OCI-LY7 (cell line): ENCODE measurements around the gene ADCY5. TPM values are rescaled to one million over a fixed set of nuclear protein-coding genes. Genes with fewer than 3 reads are reported as not detected.

Experiments
- BruUV-seq: library from RNA; stranded (reverse); fragments of 400-500 nt; replicated peaks from 2 replicates; lab custom pipeline; 2021; lab: Mats Ljungman, UMichigan
- CTCF ChIA-PET: fragments of 300-600 bp; sonication (Branson Sonifier 250); formaldehyde crosslinking; loops from one replicate; lab custom pipeline; 2022; ENCODE audit warnings: antibody characterized with exemption; ENCODE audit not compliant: unreplicated experiment; lab: Charles Lee
- POLR2A ChIA-PET: fragments of 300-600 bp; sonication (Branson Sonifier 250); formaldehyde crosslinking; loops from one replicate; lab custom pipeline; 2022; ENCODE audit warnings: antibody characterized with exemption; lab: Charles Lee
- DNase-seq: peaks from one replicate; pipeline ENCODE4 v3.0.0-alpha.2; 2015; ENCODE audit warnings: low spot score
- H2AFZ ChIP-seq: fragments of 200-600 bp; sonication (generic), shearing (Covaris generic); 2 replicates; pipeline ENCODE4 v1.6.1; 2014; ENCODE audit warnings: mild to moderate bottlenecking, antibody characterized with exemption, low read length, moderate library complexity
- H3K27ac ChIP-seq: fragments of 200-600 bp; sonication (generic); 2 replicates; pipeline ENCODE4 v1.5.1; 2014; ENCODE audit warnings: mixed run types, low read depth, mild to moderate bottlenecking, moderate library complexity, low read length, inconsistent platforms; ENCODE audit not compliant: poor library complexity, severe bottlenecking
- H3K36me3 ChIP-seq: fragments of 200-600 bp; sonication (generic); 2 replicates; pipeline ENCODE4 v1.6.1; 2014; ENCODE audit warnings: mild to moderate bottlenecking, antibody characterized with exemption, low read length, moderate library complexity, mixed read lengths; ENCODE audit not compliant: insufficient read depth
- H3K4me1 ChIP-seq: fragments of 200-600 bp; sonication (generic); 2 replicates; pipeline ENCODE4 v1.5.1; 2014; ENCODE audit warnings: mild to moderate bottlenecking, low read length; ENCODE audit not compliant: insufficient read depth, poor library complexity, severe bottlenecking
- H3K4me2 ChIP-seq: fragments of 200-600 bp; sonication (generic); 2 replicates; pipeline ENCODE4 v1.6.1; 2014; ENCODE audit warnings: mild to moderate bottlenecking, low read length
- H3K4me3 ChIP-seq: fragments of 200-600 bp; sonication (generic); 2 replicates; pipeline ENCODE4 v1.5.1; 2014; ENCODE audit warnings: mild to moderate bottlenecking, low read depth, low read length; ENCODE audit not compliant: poor library complexity, severe bottlenecking
- H3K79me2 ChIP-seq: fragments of 200-600 bp; sonication (generic); 2 replicates; pipeline ENCODE4 v1.6.1; 2016; ENCODE audit warnings: low read depth, mild to moderate bottlenecking, low read length, moderate library complexity, mixed read lengths; ENCODE audit not compliant: insufficient read depth
- H3K9me2 ChIP-seq: fragments of 200-600 bp; sonication (generic); 2 replicates; pipeline ENCODE4 v1.6.1; 2016; ENCODE audit warnings: mild to moderate bottlenecking, low read length, mixed read lengths; ENCODE audit not compliant: insufficient read depth
- H3K9me3 ChIP-seq: fragments of 200-600 bp; sonication (generic); 2 replicates; pipeline ENCODE4 v1.6.1; 2014; ENCODE audit warnings: mild to moderate bottlenecking, mixed run types, low read length, mixed read lengths
- H4K20me1 ChIP-seq: fragments of 200-600 bp; sonication (generic); 2 replicates; pipeline ENCODE4 v1.6.1; 2014; ENCODE audit warnings: mild to moderate bottlenecking, antibody characterized with exemption, low read length, moderate library complexity, mixed read lengths; ENCODE audit not compliant: insufficient read depth
- CTCF ChIP-seq: fragments of 200-600 bp; sonication (generic); conservative IDR thresholded peaks from 2 replicates; pipeline ENCODE4 v1.5.1; 2014; ENCODE audit warnings: mild to moderate bottlenecking, antibody characterized with exemption, low read length, moderate library complexity, mixed read lengths
- EZH2phosphoT487 ChIP-seq: fragments of 200-600 bp; sonication (generic); IDR thresholded peaks from 2 replicates; pipeline ENCODE4 v1.6.1; 2018; ENCODE audit warnings: low read depth, borderline replicate concordance, mild to moderate bottlenecking, mixed run types, antibody characterized with exemption, low read length, moderate library complexity, mixed read lengths
- intact Hi-C: fragments of 100-400 bp; cut with micrococcal nuclease; formaldehyde crosslinking; loops from one replicate; pipeline ENCODE4 v1.10.0; 2022; ENCODE audit not compliant: unreplicated experiment
- total RNA-seq, 2 experiments: library from RNA; depleted of rRNA in 1 of 2; stranded (reverse); fragments of >200 nt in 1 of 2; shearing (Covaris generic) in 1 of 2; gene quantifications; 2 replicates each; pipeline ENCODE4 v1.2.3, GENCODE V29; 2014 to 2022

ADCY5 gene
- total RNA-seq, 2 experiments from 2014 or later, result 0.03 to 0.63 TPM

DNA sequence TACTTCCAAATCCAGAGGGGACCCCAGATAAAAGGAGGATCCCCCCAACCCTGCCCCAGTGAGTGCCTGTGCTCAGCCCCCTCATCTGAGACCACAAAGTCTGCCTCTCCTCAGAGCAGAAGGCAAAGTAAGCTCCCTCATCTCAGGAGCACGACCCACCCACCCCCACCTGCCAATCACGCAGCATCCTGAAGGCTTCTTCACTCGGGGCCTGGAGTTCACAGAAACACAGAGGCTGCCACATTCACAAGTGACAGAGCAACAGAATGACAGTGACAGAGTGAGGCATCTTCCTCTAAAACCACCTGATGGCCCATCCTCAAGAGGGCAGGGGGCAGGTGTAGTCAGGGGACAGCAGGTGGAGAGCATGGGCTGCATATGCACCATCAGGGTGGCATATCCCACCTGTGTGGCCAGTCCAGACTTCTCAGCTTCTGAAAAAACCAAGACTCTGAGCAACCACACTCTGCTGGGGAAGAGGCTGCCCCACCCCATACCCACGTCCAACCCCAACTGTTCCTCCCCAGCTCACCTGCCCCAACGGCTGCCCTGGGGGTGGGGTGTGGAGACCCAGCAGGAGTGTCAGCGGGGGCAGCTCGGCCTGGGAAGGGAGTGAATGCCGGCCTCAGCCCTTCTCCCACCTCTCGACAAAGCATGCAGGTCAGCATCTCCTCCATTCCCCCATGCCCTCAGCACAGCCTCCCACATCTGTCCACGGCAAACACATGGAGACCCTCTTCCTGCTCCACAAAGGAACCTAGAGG lies 19.3 kb downstream of the ADCY5 start:
- TF ChIP-seq EZH2phosphoT487, result no peak
- no peak for TF ChIP-seq CTCF
- Histone ChIP-seq H3K27ac (no peak overlapping the region), H3K4me2 (no peak overlapping the region), H3K36me3 (no peaks in the 10 kb centered on the region), H2AFZ (no peak overlapping the region), H3K4me1 (no peaks in the 10 kb centered on the region), H3K9me2 (no peaks in the 10 kb centered on the region), H4K20me1 (no peaks in the 10 kb centered on the region), H3K79me2 (no peaks in the 10 kb centered on the region), H3K4me3 (no peak overlapping the region), H3K9me3 (no peaks in the 10 kb centered on the region)
- no peak for DNase-seq
- POLR2A ChIA-PET, result interaction anchor here (0.6 to 0.7 kb wide), 2 partner anchors 10 to 37 kb away, joined by 3 to 6 read pairs; no protein-coding TSS in a partner anchor
- BruUV-seq, result no TSS peak
- CTCF ChIA-PET, result no interaction called here
- intact Hi-C loops, result no loop called here

GRCh38 chr3:123424999-123425712 lies 23.7 kb downstream of the ADCY5 start:
- POLR2A ChIA-PET, result interaction anchor here (0.6 kb wide), 1 partner anchor 97 kb away, joined by 7 read pairs; no protein-coding TSS in a partner anchor
- CTCF ChIA-PET, result no interaction called here
- Histone ChIP-seq H3K79me2 (no peaks in the 10 kb centered on the region), H3K4me1 (peaks cover 4% of the 10 kb centered on the region), H3K9me2 (no peaks in the 10 kb centered on the region), H3K9me3 (no peaks in the 10 kb centered on the region), H3K4me3 (no peak overlapping the region), H3K4me2 (no peak overlapping the region), H4K20me1 (no peaks in the 10 kb centered on the region), H3K27ac (no peak overlapping the region), H2AFZ (no peak overlapping the region), H3K36me3 (no peaks in the 10 kb centered on the region)
- BruUV-seq, result no TSS peak
- DNase-seq, result no peak
- TF ChIP-seq CTCF (no peak), EZH2phosphoT487 (no peak)
- intact Hi-C loops, result no loop called here
